ENCODE results near the gene TRAF4.

TRAF4 gene
- 31.3 to 250 reads per million in 2 experiments for total RNA-seq

GRCh38 chr17:28743243-28744103 is at the start of gene TRAF4:
Gene TRAF4 (plus strand): TSS chr17:28744011. CDS start chr17:28744113, 102 bp downstream.
- peak; percentile 59 for DNase-seq (ENCODE audit: low read depth)

GRCh38 chr17:28698253-28698941 is 45.4 kb upstream of the TRAF4 start:
- DNase-seq (ENCODE audit: low read depth): no peak

DNA sequence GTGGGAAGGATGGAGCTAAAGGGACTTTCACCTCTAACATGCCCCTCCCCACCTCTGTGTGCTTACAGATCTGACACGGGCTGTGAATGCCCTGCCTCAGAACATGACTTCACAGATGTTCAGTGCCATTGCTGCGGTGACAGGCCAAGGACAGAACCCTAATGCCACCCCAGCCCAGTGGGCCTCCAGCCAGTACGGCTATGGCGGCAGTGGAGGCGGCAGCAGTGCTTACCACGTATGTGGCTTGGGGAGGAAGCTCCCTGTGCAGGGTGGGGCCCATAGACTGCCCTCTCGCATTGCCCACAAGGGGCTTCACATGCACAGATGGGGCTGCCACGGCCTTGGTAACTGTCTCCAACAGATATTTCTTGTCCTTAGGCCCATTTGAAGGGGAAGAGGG is 43.5 kb upstream of the TRAF4 start:
- DNase-seq (ENCODE audit: low read depth): no peak

- DNase-seq (ENCODE audit: low read depth): no peak
Measured at GRCh38 chr17:28700830-28701492, 42.9 kb upstream of the TRAF4 start.

DNA sequence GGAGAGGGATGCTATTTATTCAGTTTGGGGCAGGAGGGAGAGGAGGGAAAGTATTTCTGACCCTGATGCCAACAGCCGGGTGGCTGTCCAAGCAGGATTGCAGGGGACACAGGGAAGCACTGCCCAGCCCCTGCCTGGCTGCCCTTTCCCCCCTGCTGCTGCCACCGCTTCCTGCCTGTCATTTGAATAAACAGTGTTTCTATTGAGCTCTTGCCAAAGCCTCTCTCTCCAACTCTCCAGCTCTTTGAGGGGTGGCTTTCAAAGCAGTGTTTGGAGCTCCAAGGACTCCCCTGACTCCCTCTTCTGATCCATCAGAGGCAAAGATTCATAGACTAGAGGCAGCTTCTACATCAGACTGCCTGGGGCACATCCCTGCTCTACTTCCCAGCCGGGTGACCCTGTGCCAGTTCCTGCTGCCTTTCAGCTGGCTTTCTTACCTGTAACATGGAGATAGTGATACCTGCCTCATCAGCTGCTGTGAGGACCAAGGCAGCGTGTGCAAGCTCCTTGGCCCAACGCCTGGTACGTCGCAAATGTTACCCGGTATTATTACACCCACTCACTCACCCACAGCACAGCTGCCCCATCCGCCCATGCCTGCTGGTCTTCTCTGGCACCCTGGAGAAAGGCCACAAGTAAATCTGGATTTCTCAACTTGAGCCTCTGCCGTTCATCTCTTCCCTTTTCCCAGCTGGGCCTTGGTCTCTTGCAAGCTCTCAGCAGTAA is 41.6 kb upstream of the TRAF4 start:
- no peak for DNase-seq (ENCODE audit: low read depth)

GRCh38 chr17:28702752-28703150 is 41.1 kb upstream of the TRAF4 start:
- no peak for DNase-seq (ENCODE audit: low read depth)

DNA sequence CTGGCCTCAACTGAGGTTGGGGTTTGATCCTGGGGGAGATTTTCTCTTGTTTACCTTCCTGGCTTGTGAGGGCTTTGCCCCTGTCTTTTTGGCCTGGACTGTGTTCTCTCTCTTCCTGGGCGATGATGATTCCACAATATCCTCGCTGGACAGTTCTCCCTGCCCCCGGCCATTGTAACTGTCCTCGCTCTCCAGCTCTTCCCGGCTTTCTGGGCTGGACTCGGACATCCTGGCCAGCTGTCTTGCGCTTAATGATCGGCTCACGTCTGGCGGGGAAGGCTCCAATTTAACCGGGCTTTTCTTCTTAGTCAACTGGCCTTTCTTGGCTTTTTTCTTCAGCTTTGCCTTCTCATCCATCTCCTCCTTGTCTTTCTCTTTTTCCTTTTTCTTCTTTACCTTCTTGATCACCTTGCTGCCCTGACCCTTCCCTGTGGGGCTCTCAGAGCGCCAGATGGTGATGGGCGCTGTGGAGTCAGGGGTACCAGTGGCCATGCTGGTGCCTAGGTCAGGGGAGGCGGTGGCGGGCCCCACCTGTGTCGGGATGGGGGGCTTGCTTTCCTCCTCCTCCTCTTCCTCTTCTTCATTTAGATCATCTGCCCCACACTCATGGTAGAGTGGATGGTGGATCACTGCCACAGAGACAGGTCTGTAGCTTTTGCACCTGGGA is 40.1 kb upstream of the TRAF4 start:
- no peak for DNase-seq (ENCODE audit: low read depth)

DNA sequence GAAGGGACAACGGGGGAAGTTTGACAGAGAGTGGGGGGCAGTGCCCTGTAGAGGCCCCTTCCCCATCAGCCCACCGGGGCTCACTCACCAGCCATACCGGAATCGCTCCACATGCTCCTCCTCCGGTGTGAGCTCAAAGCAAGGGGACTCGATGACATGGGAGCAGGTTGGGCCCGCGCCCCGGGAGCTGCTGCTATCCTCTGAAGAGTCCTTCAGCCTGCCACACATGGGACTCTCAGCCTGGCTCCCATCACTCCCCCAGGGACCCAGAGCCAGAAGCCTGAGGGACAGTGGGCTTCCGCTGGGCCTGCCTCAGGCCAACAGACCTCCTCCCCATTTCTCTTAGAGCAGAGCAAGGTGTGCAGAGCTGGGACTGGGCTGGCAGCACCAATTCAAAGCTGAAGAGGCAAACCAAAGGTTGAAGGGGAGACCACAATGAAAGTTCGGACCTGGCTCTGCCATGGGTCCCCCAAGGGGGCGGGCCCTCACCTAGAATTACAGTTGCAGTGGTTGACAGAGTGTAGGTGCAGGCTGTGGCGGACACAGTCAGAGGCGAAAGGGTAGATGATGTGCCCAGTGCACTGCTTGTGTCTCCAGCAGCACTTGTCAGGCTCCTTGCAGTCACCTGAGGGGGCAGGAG is 39.5 kb upstream of the TRAF4 start:
- DNase-seq (ENCODE audit: low read depth): no peak

DNA sequence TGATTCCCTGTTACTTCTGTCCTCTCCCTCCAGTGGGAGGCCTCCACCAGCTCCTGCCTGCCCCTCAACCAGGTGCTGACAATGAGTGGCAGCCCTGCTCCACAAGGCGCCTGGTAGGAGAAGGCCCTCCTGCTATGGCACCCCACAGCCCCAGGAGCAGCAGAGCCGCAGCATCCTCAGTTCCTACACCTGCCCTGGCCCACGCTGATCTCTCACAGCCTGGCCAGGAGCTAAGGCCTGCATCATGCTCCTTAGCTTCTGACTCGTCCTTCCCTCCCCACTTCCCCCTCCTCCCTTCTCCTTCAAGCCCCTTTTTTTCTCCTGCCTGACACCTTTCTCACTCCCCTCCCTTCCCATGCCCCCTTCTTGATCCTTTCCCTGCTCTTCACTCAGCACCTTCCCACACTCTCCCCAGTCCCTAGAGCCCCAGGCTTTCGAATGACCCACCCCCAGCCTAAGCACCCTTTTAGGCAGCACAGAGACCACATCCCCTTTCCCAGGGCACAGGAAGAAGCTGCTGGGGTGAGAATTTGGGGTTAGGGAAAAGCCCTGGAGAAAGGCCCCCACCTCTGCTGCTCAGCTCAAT is 38.6 kb upstream of the TRAF4 start:
- no peak for DNase-seq (ENCODE audit: low read depth)

- DNase-seq (ENCODE audit: low read depth): no peak
Measured at GRCh38 chr17:28705728-28706334, 38.0 kb upstream of the TRAF4 start.

GRCh38 chr17:28706471-28707338 is 37.1 kb upstream of the TRAF4 start:
- no peak for DNase-seq (ENCODE audit: low read depth)

GRCh38 chr17:28707339-28707720 is 36.5 kb upstream of the TRAF4 start:
- DNase-seq (ENCODE audit: low read depth): no peak

DNA sequence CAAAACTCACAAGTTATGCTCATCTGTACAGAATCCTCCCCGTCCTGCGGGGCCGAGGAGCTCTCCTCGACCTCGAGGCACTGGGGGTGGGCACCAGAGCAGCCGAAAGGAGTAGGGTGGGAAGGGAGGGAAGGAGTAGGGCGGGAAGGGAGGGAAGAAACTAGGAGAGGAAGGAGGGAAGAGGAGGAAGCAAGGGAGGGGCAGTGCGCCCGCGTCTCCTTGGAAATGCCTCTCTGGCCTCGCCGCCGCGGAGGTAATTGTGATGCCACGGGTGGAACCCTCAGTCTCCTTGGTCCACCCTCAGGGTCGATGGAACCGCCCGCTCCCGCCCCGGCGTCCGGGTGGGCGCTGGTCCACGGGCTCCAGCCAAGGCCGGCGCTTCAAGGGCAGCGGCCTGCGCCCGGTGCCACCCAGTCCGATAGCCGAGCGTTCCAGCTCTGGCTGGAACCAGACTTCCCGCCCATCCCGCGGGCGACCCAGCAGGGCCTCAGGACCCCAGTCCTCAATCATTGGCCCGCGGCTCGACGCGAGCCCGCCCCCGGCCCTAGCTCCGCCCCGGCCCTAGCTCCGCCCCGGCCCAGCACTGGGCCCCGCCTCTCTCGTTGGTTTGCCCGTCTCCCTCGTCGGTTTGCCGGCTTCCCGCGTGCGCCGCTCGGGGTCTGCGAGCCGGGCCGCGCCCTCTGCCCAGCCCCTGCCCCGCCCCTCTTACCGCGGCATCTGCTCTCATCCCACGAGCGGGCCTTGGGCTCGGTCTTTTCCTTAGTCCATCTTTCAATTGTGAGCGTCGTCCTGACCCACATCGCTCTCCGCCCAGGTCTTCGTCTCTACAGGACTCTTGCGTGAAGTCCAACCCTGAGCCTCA is 32.7 kb upstream of the TRAF4 start:
- DNase-seq (ENCODE audit: low read depth): peak; percentile 82

- DNase-seq (ENCODE audit: low read depth): no peak
Measured at GRCh38 chr17:28711723-28712031, 32.1 kb upstream of the TRAF4 start, which contains the start of gene PROCA1. Gene PROCA1 (minus strand): TSS chr17:28711888. CDS start chr17:28711660, 228 bp downstream.

GRCh38 chr17:28712032-28712704 is 31.6 kb upstream of the TRAF4 start:
- peak; percentile 43 for DNase-seq (ENCODE audit: low read depth)

- no peak for DNase-seq (ENCODE audit: low read depth)
Measured at GRCh38 chr17:28712705-28713415, 31.0 kb upstream of the TRAF4 start.

GRCh38 chr17:28714281-28714680 is 29.5 kb upstream of the TRAF4 start:
- no peak for DNase-seq (ENCODE audit: low read depth)

Measured in T follicular helper cell (primary cell).